ENCODE results near the gene PAK1.
"Not testable (repeated sequence)": the region's sequence is repeated elsewhere in the genome, so short reads cannot be mapped to it uniquely, and the experiment has no call there.

Gene PAK1

DNA sequence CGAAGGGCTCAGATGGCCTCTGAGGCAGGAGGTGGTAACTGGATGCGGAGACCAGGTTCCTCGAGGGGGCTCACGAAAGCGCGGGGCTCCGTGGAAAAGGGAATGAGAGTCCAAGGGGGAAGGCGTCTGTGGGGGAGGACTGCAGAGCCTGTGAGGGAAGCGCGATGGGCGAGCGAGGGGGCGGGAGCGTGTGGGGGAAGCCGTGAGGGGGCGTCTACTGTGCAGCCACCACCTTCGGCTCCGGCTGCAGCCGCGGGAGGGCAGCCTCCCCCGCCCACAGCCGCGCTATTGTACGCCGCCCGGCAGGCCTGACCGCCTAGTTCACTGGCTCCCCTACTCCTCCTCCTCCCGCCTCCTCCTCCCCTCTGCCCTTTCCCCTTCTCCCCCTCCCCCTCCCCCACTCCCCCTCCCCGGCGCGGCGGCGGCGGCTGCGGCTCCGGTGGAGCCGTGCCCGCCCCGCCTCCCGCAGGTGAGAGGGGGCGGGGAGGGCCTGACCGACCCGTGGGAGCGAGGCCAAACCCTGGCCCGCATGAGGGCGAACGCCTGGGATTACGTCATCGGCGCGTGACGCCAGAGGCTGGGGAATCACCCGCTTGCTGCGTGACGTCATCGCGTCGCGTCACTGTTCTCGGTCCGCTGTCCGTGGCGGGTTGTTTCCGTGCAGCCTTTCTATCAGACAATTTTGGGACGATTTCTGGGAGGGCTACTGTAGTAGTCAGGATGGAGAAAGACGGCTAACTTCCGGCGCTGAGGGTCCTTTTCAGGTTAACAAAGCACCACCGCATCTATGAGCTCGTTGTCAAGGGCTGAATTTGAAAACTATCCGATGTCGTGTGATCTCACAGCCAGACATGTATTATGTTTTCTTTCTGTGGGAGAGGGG lies at the start of gene PAK1:
PAK1 (minus strand) TSS at position 294 of the 883 bp plus-strand sequence. CDS start 81,574 bp downstream, outside the sequence.
- no peak for FAIRE-seq

DNA sequence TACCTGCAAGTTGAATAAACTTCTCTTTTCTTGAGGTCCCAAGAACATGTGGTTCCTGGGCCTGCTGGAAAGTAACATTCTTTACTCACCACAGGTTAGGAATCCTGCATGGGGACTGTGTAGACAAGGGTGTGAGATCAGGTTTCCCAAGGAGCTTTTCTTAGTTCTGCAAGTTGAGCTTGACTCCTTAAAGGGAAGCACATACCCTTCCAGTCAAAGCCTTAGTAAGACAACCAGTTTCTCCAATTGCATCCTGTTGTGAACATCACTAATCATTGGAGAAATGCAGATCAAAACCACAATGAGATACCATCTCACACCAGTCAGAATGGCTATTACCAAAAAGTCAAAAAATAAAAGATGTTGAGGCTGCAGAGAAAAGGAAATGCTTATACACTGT lies 48.3 kb upstream of the PAK1 start:
- no peak for FAIRE-seq

- no peak for FAIRE-seq
These were observed 46.0 kb upstream of the PAK1 start for GRCh38 chr11:77519847-77520246.

DNA sequence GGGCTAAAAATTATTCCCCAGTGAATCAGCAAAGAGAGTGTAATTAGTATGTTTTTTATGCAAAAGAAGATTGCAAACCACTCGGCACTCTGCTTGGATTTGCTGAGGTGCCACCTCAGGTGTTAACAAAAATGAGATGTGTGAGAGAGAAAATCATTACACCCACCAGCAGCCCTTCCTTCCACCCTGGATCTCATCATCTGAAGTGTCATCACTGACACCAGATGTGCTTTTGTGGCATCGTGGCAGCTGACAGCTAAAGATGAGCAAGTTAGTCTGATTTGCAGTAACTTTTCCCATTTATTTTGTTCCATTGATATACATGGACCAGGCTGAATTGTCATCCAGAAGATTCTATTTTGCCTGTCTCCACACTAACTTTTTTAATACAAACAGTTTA lies 44.6 kb upstream of the PAK1 start:
- no peak for FAIRE-seq

GRCh38 chr11:77517753-77518152 lies 43.9 kb upstream of the PAK1 start:
- FAIRE-seq, result no peak

GRCh38 chr11:77517226-77517625 lies 43.3 kb upstream of the PAK1 start:
- FAIRE-seq, result no peak

DNA sequence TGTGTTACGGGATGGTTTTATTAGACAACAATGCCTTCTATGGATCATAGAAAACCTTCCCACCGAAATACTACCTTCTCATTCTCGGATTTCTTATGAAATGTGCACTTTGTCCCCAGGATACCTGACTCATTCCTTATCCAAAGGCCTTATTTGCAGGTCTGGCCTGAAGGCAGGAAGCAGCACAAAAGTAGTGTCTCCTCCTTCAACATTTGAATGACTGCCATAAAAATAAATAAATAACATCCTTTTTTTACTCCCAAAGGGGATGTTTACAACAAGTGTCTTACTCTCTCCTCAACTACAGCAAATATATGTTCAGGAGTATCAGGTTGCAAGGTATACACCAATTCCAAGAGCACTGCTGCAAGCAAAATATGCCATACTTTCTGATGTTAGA lies 41.6 kb upstream of the PAK1 start:
- no peak for FAIRE-seq

DNA sequence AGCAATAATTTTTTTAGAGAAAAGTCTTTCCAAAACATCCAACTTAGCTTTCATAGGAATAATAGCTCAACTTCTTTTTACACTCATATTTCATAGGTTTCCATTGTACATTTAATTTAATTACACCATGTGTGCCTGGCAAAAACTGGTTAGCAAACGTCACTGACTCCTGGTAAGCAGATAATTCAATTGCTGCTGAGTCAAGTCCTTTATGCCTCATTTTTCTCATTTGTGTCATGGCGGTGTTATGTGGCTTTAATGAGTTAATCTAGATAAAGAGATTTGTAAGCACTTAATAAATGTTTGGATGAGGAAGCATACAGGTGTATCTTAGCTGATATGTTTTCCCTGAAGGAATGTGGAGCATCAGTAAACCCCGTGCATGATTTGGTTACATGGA lies 41.2 kb upstream of the PAK1 start:
- no peak for FAIRE-seq

- FAIRE-seq, result no peak
These were observed 38.2 kb upstream of the PAK1 start for GRCh38 chr11:77512092-77512491.

DNA sequence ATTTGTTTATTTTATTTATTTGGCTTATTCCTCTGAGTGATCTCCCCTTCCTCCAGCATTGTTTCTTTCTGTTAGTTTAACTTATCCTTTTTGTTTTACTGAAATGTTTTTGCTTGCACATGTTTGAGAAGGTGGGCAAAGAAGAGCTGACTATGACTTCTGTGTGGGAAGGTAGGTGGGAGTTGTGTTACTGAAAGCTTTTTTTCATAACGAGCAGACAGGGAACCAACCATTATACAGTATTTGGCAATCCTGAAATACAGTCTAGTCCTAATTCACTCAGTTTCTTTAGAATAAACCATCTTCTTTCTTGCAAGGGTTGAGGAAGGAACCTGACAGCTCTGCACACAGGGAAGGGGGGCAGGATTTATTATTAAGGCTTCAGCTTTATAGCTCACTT lies 37.0 kb upstream of the PAK1 start:
- FAIRE-seq, result no peak

DNA sequence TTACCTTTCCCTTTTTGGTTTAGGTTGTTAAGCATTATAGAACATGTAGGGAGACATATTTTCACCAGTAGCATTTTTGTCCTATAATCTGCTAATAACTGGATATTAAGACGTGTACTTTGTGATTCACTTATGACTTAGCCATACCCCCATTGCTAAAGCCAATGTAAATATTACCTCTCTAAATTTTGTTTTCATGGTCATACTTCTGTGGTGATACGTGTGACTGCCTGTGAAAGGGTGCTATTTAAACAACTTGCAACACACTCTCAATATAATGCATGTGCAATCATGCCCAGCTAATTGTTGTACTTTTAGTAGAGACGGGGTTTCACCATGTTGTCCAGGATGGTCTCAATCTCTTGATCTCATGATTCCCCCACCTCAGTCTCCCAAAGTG lies 36.2 kb upstream of the PAK1 start:
- FAIRE-seq, result no peak

DNA sequence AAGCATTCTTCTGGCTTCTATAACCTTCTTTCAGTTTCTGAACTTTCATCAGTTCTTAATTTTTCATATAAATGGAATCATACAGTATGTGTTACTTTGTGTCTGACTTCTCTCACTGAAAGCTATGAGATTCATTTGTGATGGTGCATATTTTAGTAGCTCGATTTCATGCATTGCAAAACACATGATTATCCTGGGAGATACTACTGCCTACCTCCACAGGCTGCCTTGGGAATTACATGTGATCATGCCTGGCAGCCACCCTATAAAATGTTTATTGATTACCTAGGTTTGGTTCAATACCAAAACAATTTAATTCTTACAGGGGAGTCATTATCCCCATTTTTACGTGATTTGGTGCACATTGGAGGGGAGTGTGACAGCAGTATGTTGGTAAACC lies 34.1 kb upstream of the PAK1 start:
- FAIRE-seq, result no peak

DNA sequence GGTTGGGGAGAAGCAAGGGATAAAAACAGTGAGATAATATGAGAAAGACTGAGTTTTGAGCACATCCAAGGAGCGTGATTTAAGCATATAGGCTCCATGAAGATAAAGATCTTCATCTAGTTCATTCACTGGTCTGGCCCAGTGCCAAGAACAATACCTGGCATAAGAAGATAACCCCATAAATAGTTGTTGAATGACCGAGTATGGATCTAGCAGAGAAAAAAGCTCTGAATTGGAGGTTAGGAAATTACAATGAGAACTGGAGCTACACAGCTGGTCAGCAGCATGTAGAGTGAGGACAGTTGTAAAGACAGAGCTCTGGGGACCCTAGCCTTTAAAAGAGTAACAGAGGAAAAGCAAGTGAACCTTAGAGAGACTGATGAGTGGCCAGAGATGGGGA lies 33.0 kb upstream of the PAK1 start:
- no peak for FAIRE-seq

DNA sequence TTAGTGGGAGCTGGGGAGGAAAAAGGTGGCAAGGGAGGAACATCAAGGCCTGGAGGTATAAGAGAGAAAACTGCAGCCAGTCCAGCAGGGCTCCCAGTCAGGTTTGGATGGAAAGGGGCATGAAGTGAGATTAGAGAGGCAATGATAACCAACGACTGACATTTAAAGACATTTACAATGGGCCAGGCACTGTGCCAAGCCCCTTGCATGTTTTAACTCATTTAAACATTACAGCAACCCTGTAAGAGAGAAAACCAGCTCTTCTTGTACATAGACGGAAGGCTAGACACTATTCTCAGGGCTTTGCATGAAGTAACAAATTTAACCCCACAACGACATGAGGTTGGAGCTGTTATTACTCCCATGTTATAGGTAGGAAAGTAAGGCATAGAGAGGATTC lies 32.1 kb upstream of the PAK1 start:
- FAIRE-seq, result no peak

GRCh38 chr11:77503006-77503405 lies 29.1 kb upstream of the PAK1 start:
- no peak for FAIRE-seq

DNA sequence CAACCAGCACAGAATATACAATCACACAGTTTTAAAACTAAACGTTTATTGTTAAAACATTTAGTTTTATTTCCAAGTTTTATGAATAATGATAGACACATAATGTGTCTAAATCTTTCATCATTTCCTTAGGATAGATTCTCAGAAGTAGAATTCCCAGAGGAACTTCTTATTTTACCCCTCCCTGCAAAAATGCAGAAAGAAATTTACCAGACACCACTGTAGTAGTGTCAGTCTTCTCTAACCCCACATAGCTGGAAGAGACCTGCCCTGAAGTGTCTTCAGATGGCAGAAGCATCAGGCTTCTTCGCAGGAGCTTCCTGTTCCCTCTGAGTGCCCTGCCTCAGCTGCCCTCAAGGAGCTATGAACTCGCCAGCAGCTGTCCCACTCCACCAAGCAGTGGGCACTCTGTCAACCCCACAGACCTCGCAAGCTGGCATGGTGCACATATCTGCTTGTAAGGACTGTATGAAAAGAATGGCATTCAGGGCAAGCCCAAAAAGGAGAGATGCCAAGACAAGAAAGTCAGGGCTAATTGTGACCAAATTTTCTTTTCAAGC lies 28.5 kb upstream of the PAK1 start:
- no peak for FAIRE-seq

GRCh38 chr11:77501758-77502157 lies 27.9 kb upstream of the PAK1 start:
- no peak for FAIRE-seq

DNA sequence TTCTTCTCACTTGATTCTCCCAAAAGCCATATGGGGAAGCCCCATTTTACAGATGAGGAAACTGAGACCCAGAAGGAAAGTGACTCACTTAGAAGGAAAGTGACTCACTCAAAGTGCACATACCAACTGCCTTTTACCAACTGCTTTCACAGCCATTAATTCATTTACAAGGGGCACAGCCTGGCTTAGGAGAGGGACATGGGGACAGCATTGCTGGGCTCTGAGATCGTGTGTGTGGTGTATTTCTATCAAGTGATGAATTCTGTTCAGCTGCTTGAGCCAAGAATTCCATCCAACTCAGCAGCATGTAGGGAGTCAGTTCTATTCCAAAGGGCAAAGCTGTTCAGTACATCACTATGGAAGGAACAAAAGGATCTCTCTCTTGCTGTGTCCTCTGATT lies 23.5 kb upstream of the PAK1 start:
- FAIRE-seq, result no peak

- FAIRE-seq, result no peak
These were observed 21.6 kb upstream of the PAK1 start for GRCh38 chr11:77495526-77495925.

DNA sequence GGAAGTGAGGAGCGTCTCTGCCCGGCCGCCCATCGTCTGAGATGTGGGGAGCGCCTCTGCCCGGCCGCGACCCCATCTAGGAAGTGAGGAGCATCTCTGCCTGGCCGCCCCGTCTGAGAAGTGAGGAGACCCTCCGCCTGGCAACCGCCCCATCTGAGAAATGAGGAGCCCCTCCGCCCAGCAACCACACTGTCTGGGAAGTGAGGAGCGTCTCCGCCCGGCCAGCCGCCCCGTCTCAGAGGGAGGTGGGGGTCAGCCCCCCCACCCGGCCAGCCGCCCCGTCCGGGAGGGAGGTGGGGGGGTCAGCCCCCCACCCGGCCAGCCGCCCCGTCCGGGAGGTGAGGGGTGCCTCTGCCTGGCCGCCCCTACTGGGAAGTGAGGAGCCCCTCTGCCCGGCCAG lies 16.1 kb upstream of the PAK1 start:
- not testable (repeated sequence) for FAIRE-seq

DNA sequence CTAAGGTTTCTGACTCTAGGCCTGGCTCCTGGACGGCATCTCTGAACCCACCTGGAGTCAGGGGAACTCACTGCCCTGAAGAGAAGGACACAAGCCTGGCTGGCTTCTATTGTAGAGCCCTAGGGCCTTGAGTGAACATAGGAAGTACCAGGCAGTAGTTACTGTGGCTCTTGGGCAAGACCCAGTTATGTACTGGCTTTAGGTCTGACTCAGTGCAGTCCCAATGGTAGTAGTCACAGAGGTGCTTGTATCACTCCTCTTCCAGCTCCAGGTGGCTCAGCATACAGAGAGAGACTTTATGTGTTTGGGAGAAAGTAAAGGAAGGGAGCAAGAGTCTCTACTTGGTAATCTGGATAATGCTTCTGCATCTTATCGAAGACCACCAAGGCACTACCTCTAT lies 13.9 kb upstream of the PAK1 start:
- no peak for FAIRE-seq

- no peak for FAIRE-seq
These were observed 6.0 kb upstream of the PAK1 start for GRCh38 chr11:77479746-77480352.

DNA sequence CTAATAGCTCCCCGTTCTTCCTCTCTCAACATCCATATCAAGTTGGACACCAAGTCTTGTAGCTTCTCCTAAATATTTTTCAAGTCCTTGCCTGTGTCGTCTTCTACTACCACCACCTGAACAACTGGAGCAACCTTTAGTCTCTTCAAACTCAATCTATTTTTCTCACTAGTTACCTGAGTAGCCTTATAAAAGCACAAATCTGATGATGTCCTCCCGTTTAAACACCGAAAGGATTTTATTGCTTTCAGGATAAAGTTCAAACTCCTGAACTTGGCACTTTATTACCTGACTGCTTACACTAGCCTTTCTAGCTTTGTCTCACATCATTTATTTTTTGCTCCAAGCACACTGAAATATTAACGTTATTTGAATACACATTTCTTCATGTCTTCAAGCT lies 1.3 kb upstream of the PAK1 start:
- no peak for FAIRE-seq

DNA sequence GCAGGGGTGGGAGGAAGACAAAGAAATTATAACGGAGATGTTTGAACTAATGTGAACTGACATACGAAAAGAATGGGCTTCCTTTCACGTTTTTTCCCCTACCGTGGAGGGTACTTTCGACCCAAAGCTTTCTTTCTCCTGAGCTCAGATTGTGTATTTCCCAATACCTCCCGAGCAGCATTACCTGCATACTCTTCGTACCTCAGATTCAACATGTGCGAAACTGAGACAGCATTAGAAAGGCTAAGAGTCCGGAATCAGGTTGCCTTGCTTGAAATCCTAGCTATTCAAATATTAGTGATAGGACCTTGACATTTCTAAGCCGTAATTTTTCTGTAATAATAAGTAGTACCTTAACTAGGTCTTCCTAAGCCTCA lies 778 bp upstream of the PAK1 start:
- FAIRE-seq, result no peak

Measured in endometrium (tissue), 2 donors.